ENCODE data around the gene APBB1.

Gene APBB1

GRCh38 chr11:6350043-6350442, 68.9 kb downstream of the APBB1 start:
- Histone ChIP-seq H4K8ac (ENCODE audit: low read depth, low read length) (no peak overlapping the region), H2AK5ac (ENCODE audit: low read length) (no peak overlapping the region), H3K79me2 (ENCODE audit: control insufficient read depth, insufficient read depth, low read length) (no peaks in the 10 kb centered on the region), H3K9ac (ENCODE audit: low read length) (no peak overlapping the region), H3K4ac (ENCODE audit: low read depth, low read length) (no peak overlapping the region), H3K36me3 (ENCODE audit: control insufficient read depth, insufficient read depth, low read length) (no peaks in the 10 kb centered on the region), H3K56ac (ENCODE audit: low read length) (no peak overlapping the region), H4K5ac (ENCODE audit: low read length) (no peak overlapping the region), H2BK120ac (ENCODE audit: low read depth, low read length) (no peak overlapping the region), H2BK5ac (ENCODE audit: low read length) (no peak overlapping the region), H3K27me3 (ENCODE audit: insufficient read depth, low read length, poor library complexity) (no peaks in the 10 kb centered on the region), H3K4me3 (ENCODE audit: low read length) (no peak overlapping the region), H3K18ac (ENCODE audit: low read length) (no peak overlapping the region), H3K4me2 (ENCODE audit: low read length) (no peak overlapping the region), H3K27ac (ENCODE audit: low read depth, low read length) (no peak overlapping the region), H3K79me1 (ENCODE audit: low read length) (no peaks in the 10 kb centered on the region), H2BK15ac (replicated peaks; ENCODE audit: low read depth) (no peak overlapping the region), H3K4me1 (ENCODE audit: control insufficient read depth, low read depth, low read length) (no peaks in the 10 kb centered on the region), H3K23ac (ENCODE audit: low read length) (no peak overlapping the region)
- no peak for DNase-seq

DNA sequence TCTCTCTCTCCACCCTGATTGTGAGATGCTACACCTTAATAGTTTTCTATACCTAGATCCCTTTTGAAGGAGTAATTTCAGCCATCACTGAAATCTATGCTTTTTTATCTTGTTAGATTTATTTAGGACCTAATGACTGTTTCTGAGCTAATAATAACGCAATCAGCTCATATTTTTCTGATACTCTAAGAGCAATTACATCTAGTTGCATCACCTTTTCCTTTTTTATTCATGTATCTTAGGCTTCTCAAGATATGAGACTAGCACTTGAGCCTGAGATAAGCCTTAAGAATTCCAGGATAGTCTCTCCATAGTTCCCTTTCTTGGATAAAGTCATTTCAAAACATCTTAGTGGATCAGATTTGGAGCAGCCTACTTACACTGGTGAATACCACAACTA, 73.5 kb downstream of the APBB1 start:
- H3K56ac ChIP-seq (ENCODE audit: low read length), result no peak overlapping the region
- no peaks in the 10 kb centered on the region for H3K79me2 ChIP-seq (ENCODE audit: control insufficient read depth, insufficient read depth, low read length)
- no peak overlapping the region for H4K8ac ChIP-seq (ENCODE audit: low read depth, low read length)
- no peak overlapping the region for H4K5ac ChIP-seq (ENCODE audit: low read length)
- H2BK15ac ChIP-seq (replicated peaks; ENCODE audit: low read depth), result no peak overlapping the region
- no peaks in the 10 kb centered on the region for H3K27me3 ChIP-seq (ENCODE audit: insufficient read depth, low read length, poor library complexity)
- H3K4me2 ChIP-seq (ENCODE audit: low read length), result no peak overlapping the region
- H3K36me3 ChIP-seq (ENCODE audit: control insufficient read depth, insufficient read depth, low read length), result no peaks in the 10 kb centered on the region
- no peak overlapping the region for H3K23ac ChIP-seq (ENCODE audit: low read length)
- no peak overlapping the region for H3K4me3 ChIP-seq (ENCODE audit: low read length)
- H2BK5ac ChIP-seq (ENCODE audit: low read length), result no peak overlapping the region
- no peak overlapping the region for H3K18ac ChIP-seq (ENCODE audit: low read length)
- DNase-seq, result no peak
- no CpG with 5 or more reads among the region's 1 CpG for WGBS (ENCODE audit: extremely low coverage, insufficient coverage, low lambda C conversion rate)
- no peaks in the 10 kb centered on the region for H3K79me1 ChIP-seq (ENCODE audit: low read length)
- no peak overlapping the region for H3K27ac ChIP-seq (ENCODE audit: low read depth, low read length)
- no peak overlapping the region for H2BK120ac ChIP-seq (ENCODE audit: low read depth, low read length)
- H2AK5ac ChIP-seq (ENCODE audit: low read length), result no peak overlapping the region
- no peaks in the 10 kb centered on the region for H3K4me1 ChIP-seq (ENCODE audit: control insufficient read depth, low read depth, low read length)
- H3K9ac ChIP-seq (ENCODE audit: low read length), result no peak overlapping the region
- no peak overlapping the region for H3K4ac ChIP-seq (ENCODE audit: low read depth, low read length)

Measured in mesendoderm (in vitro differentiated cells).